SK-N-SH (cell line): ENCODE results near the gene NCKAP5L. TPM values are rescaled to one million over a fixed set of nuclear protein-coding genes. Genes with fewer than 3 reads are reported as not detected.

Source experiments
- CTCF ChIA-PET: fragments of 300-600, 350-600 bp; formaldehyde crosslinking; extraction: SDS; loops from one replicate; lab custom pipeline; 2021; lab: Yijun Ruan, JAX
- POLR2A ChIA-PET: fragments of 350-600 bp; sonication (Branson Sonifier 250); formaldehyde crosslinking; extraction: SDS; loops from one replicate; lab custom pipeline; 2020; ENCODE audit warnings: antibody characterized with exemption, inconsistent platforms; lab: Yijun Ruan, JAX
- DNase-seq: peaks from one replicate; pipeline ENCODE4 v3.0.0; 2012
- H2AFZ ChIP-seq: fragments of 200-600 bp; sonication (generic); 2 replicates; pipeline ENCODE4 v1.8.1; 2016; ENCODE audit warnings: antibody characterized with exemption, mild to moderate bottlenecking, low read depth
- H3F3A ChIP-seq: fragments of 200-600 bp; sonication (generic); replicated peaks from 2 replicates; pipeline ENCODE3; 2016; ENCODE audit warnings: antibody characterized with exemption, mild to moderate bottlenecking; ENCODE audit not compliant: insufficient read depth
- H3K27ac ChIP-seq, 2 experiments: fragments of 200-500 bp in 1 of 2; fragments of 200-600 bp in 1 of 2; sonication (Bioruptor generic) in 1 of 2; sonication (generic), shearing (Covaris generic) in 1 of 2; 2 replicates each; pipeline versions ENCODE4 v1.5.1 to v1.6.1; 2014 to 2016; ENCODE audit warnings: low read depth in 2 of 2, inconsistent platforms in 1 of 2, low read length in 1 of 2, mild to moderate bottlenecking in 1 of 2, mixed read lengths in 1 of 2
- H3K27me3 ChIP-seq: fragments of 200-600 bp; sonication (generic), shearing (Covaris generic); 2 replicates; pipeline ENCODE4 v1.6.1; 2016; ENCODE audit warnings: mixed run types; ENCODE audit not compliant: insufficient read depth
- H3K36me3 ChIP-seq, 2 experiments: fragments of 200-500 bp in 1 of 2; fragments of 200-600 bp in 1 of 2; sonication (Bioruptor generic) in 1 of 2; sonication (generic) in 1 of 2; replicated peaks in 1 of 2; 2 replicates each; pipeline versions ENCODE3 to v1.5.1; 2014 to 2016; ENCODE audit warnings: low read length in 1 of 2, mild to moderate bottlenecking in 1 of 2; ENCODE audit not compliant: insufficient read depth in 2 of 2, control insufficient read depth in 1 of 2
- H3K4me1 ChIP-seq, 2 experiments: fragments of 200-500 bp in 1 of 2; fragments of 200-600 bp in 1 of 2; sonication (Bioruptor generic) in 1 of 2; sonication (generic), shearing (Covaris generic) in 1 of 2; 2 replicates each; pipeline versions ENCODE4 v1.5.1 to v1.6.1; 2014 to 2016; ENCODE audit warnings: low read depth in 1 of 2, low read length in 1 of 2, mixed run types in 1 of 2; ENCODE audit not compliant: insufficient read depth in 2 of 2, control insufficient read depth in 1 of 2
- H3K4me2 ChIP-seq: fragments of 200-600 bp; sonication (generic), shearing (Covaris generic); 2 replicates; pipeline ENCODE4 v1.6.1; 2017; ENCODE audit warnings: mixed run types
- H3K4me3 ChIP-seq, 2 experiments: fragments of 200-500 bp in 1 of 2; fragments of 200-600 bp in 1 of 2; sonication (Bioruptor generic) in 1 of 2; sonication (generic), shearing (Covaris generic) in 1 of 2; 2 replicates each; pipeline versions ENCODE4 v1.5.1 to v1.8.1; 2014 to 2016; ENCODE audit warnings: low read depth in 2 of 2, inconsistent platforms in 1 of 2, low read length in 1 of 2, mild to moderate bottlenecking in 1 of 2, mixed read lengths in 1 of 2, moderate library complexity in 1 of 2
- H3K79me2 ChIP-seq: fragments of 200-600 bp; sonication (generic); 2 replicates; pipeline ENCODE4 v1.8.1; 2017; ENCODE audit warnings: mild to moderate bottlenecking; ENCODE audit not compliant: insufficient read depth
- H3K9ac ChIP-seq: fragments of 200-600 bp; sonication (generic); 2 replicates; pipeline ENCODE4 v1.6.1; 2017; ENCODE audit warnings: mixed run types
- H3K9me2 ChIP-seq: fragments of 200-600 bp; sonication (generic); 2 replicates; pipeline ENCODE4 v1.6.1; 2017; ENCODE audit warnings: mixed run types
- H3K9me3 ChIP-seq: fragments of 200-600 bp; sonication (generic); 2 replicates; pipeline ENCODE4 v1.6.1; 2017; ENCODE audit warnings: mixed run types, mild to moderate bottlenecking, moderate library complexity
- H4K20me1 ChIP-seq: fragments of 200-600 bp; sonication (generic); 2 replicates; pipeline ENCODE4 v1.6.1; 2017; ENCODE audit warnings: mild to moderate bottlenecking, mixed run types; ENCODE audit not compliant: insufficient read depth
- CHD2 ChIP-seq: fragments of 150-350 bp; IDR thresholded peaks from 2 replicates; pipeline ENCODE4 v1.6.1; 2018; ENCODE audit warnings: low read length; ENCODE audit not compliant: partially characterized antibody
- CTCF ChIP-seq: fragments of 200-600 bp; sonication (generic); IDR thresholded peaks from 2 replicates; pipeline ENCODE4 v1.6.1; 2017; ENCODE audit warnings: antibody characterized with exemption, mild to moderate bottlenecking, moderate library complexity
- ELF1 ChIP-seq: IDR thresholded peaks from 2 replicates; pipeline ENCODE4 v1.4.0; 2012
- GABPA ChIP-seq: IDR thresholded peaks from 2 replicates; pipeline ENCODE4 v1.4.0; 2012; ENCODE audit warnings: low read depth, mild to moderate bottlenecking
- GATA2 ChIP-seq: sonication (generic); formaldehyde crosslinking; IDR thresholded peaks from 2 replicates; pipeline ENCODE4 v1.5.0; 2020; ENCODE audit warnings: mild to moderate bottlenecking, missing genetic modification reagents
- MAX ChIP-seq: IDR thresholded peaks from 2 replicates; pipeline ENCODE4 v1.4.0; 2012; ENCODE audit warnings: low read depth
- MXI1 ChIP-seq: IDR thresholded peaks from 2 replicates; pipeline ENCODE4 v1.6.1; 2012; ENCODE audit warnings: mild to moderate bottlenecking, low read depth, low read length, improper control_type of control experiment
- NFIC ChIP-seq: IDR thresholded peaks from 2 replicates; pipeline ENCODE4 v1.4.0; 2012; ENCODE audit warnings: borderline replicate concordance
- POLR2AphosphoS5 ChIP-seq: IDR thresholded peaks from 2 replicates; pipeline ENCODE4 v1.6.1; 2012; ENCODE audit warnings: low read depth, low read length
- RAD21 ChIP-seq: IDR thresholded peaks from 2 replicates; pipeline ENCODE4 v1.6.1; 2012; ENCODE audit warnings: mild to moderate bottlenecking, low read length
- RFX5 ChIP-seq: IDR thresholded peaks from 2 replicates; pipeline ENCODE4 v1.6.1; 2012; ENCODE audit warnings: mild to moderate bottlenecking, improper control_type of control experiment, low read length
- RXRA ChIP-seq: IDR thresholded peaks from 2 replicates; pipeline ENCODE4 v1.4.0; 2012; ENCODE audit warnings: low read depth, mild to moderate bottlenecking, borderline replicate concordance
- SMC3 ChIP-seq: IDR thresholded peaks from 2 replicates; pipeline ENCODE4 v1.6.1; 2012; ENCODE audit warnings: low read depth, low read length, improper control_type of control experiment
- WGBS: methylation state at CpG from one replicate; pipeline ENCODE4 v1.1.6; 2017; ENCODE audit warnings: low lambda C conversion rate; 5-methylcytosine and 5-hydroxymethylcytosine counted together
- polyA plus RNA-seq, 3 experiments: library from polyadenylated mRNA; depleted of rRNA; stranded (reverse); fragments of >200 nt; gene quantifications; 2 replicates each; pipeline ENCODE4 v1.2.3, GENCODE V29; 2012
- TF ChIP-seq, protein P1 (sequence below): IDR thresholded peaks from 2 replicates; pipeline ENCODE4 v1.4.0; 2012; ENCODE audit warnings: low read depth, borderline replicate concordance
- TF ChIP-seq, protein P2 (sequence below): fragments of 150-350 bp; IDR thresholded peaks from 2 replicates; pipeline ENCODE4 v1.6.1; 2017; ENCODE audit warnings: antibody characterized with exemption, low read length, low read depth, borderline replicate concordance
- TF ChIP-seq, protein P3 (sequence below): IDR thresholded peaks from 2 replicates; pipeline ENCODE4 v1.4.0; 2012; ENCODE audit warnings: low read depth, borderline replicate concordance

NCKAP5L gene
- polyA plus RNA-seq, 1 of the 3 experiments (the other 2 are of a cell fraction) = 8.9 TPM

DNA sequence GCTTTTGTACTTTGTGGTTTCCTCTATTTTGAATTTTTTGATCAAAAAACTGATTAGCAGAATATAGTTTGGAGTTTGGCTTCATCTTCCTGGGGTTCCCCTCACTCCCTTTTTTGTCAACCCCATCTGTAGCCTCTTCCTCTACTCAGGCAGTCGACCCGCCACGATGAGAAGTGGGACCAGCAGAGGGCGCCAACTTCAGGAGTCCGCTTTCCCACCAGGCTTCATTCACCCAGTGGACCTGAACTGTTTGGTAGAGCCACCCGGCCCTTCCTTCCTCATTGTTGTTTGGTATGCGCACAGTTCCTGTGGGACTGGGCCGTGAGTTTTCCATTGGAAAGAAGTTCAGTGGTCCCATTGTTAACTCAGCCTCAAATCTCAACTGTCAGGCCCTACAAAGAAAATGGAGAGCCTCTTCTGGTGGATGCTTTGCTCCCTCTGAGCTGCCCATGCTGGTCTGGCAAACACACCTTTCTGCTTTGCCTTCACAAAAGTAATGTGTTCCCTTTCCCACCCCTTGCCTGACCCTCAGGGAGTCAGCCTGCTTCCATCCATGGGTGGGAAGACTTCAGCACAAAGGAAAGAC lies 65.1 kb downstream of the NCKAP5L start:
- peaks cover 7% of the 10 kb centered on the region; the same call in 1 of the 2 replicates for H4K20me1 ChIP-seq
- H3K9ac ChIP-seq = no peak overlapping the region
- no peak overlapping the region for H3K4me3 ChIP-seq
- H3K27ac ChIP-seq = no peak overlapping the region
- WGBS = 61% methylated on average over 8 of the region's 8 CpGs
- H3F3A ChIP-seq = peaks cover 32% of the 10 kb centered on the region
- H3K4me2 ChIP-seq = no peak overlapping the region
- H3K9me3 ChIP-seq = no peaks in the 10 kb centered on the region
- H2AFZ ChIP-seq = no peak overlapping the region
- H3K27me3 ChIP-seq = no peaks in the 10 kb centered on the region
- H3K9me2 ChIP-seq = no peaks in the 10 kb centered on the region
- peaks cover 4% of the 10 kb centered on the region for H3K79me2 ChIP-seq
- POLR2A ChIA-PET = interaction anchor here (1.8 kb wide), 1 partner anchor 22 kb away, joined by 5 read pairs; the partner anchor contains the start of gene TMBIM6
- CTCF ChIA-PET = interaction anchor here (0.6 to 3.8 kb wide), 38 partner anchors 8 to 307 kb away, joined by 3 to 22 read pairs (median 4); partner anchors contain the start of gene TMBIM6
- no peaks in the 10 kb centered on the region for H3K4me1 ChIP-seq
- peak; percentile 72 for DNase-seq
- TF ChIP-seq, protein P1, sequence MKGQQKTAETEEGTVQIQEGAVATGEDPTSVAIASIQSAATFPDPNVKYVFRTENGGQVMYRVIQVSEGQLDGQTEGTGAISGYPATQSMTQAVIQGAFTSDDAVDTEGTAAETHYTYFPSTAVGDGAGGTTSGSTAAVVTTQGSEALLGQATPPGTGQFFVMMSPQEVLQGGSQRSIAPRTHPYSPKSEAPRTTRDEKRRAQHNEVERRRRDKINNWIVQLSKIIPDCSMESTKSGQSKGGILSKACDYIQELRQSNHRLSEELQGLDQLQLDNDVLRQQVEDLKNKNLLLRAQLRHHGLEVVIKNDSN = no peak
- no peak for TF ChIP-seq RXRA
- TF ChIP-seq CTCF = peak; percentile 82
- peak; percentile 46; the same call in 1 of the 2 replicates for TF ChIP-seq SMC3
- TF ChIP-seq RAD21 = peak; percentile 36
- peaks cover 52 to 65% of the 10 kb centered on the region in 2 experiments for H3K36me3 ChIP-seq

- Histone ChIP-seq H3K27me3 (no peaks in the 10 kb centered on the region), H2AFZ (no peak overlapping the region), H4K20me1 (peaks cover 11% of the 10 kb centered on the region; the same call in 1 of the 2 replicates), H3K36me3 (peaks cover 58 to 71% of the 10 kb centered on the region in 2 experiments), H3K9ac (no peak overlapping the region), H3K9me2 (no peaks in the 10 kb centered on the region), H3K9me3 (no peaks in the 10 kb centered on the region), H3K4me1 (no peaks in the 10 kb centered on the region), H3K4me2 (no peak overlapping the region), H3K4me3 (no peak overlapping the region), H3K27ac (no peak overlapping the region), H3K79me2 (peaks cover 8% of the 10 kb centered on the region), H3F3A (peaks cover 32% of the 10 kb centered on the region)
- WGBS = 92% methylated on average over 3 of the region's 5 CpGs
- DNase-seq = no peak
- ChIA-PET CTCF (interaction anchor here (0.6 to 3.8 kb wide), 35 partner anchors 8 to 308 kb away, joined by 3 to 22 read pairs (median 4); partner anchors contain the start of gene TMBIM6), POLR2A (interaction anchor here (1.8 kb wide), 1 partner anchor 21 kb away, joined by 5 read pairs; the partner anchor contains the start of gene TMBIM6)
- TF ChIP-seq NFIC (no peak), GABPA (no peak), MXI1 (no peak), ELF1 (no peak), RFX5 (no peak), CTCF (no peak), GATA2 (CRISPR knock-in tag) (no peak), CHD2 (no peak), RAD21 (no peak), POLR2AphosphoS5 (no peak), MAX (no peak)
- TF ChIP-seq, protein P2, sequence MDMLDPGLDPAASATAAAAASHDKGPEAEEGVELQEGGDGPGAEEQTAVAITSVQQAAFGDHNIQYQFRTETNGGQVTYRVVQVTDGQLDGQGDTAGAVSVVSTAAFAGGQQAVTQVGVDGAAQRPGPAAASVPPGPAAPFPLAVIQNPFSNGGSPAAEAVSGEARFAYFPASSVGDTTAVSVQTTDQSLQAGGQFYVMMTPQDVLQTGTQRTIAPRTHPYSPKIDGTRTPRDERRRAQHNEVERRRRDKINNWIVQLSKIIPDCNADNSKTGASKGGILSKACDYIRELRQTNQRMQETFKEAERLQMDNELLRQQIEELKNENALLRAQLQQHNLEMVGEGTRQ = no peak
- TF ChIP-seq, protein P3, sequence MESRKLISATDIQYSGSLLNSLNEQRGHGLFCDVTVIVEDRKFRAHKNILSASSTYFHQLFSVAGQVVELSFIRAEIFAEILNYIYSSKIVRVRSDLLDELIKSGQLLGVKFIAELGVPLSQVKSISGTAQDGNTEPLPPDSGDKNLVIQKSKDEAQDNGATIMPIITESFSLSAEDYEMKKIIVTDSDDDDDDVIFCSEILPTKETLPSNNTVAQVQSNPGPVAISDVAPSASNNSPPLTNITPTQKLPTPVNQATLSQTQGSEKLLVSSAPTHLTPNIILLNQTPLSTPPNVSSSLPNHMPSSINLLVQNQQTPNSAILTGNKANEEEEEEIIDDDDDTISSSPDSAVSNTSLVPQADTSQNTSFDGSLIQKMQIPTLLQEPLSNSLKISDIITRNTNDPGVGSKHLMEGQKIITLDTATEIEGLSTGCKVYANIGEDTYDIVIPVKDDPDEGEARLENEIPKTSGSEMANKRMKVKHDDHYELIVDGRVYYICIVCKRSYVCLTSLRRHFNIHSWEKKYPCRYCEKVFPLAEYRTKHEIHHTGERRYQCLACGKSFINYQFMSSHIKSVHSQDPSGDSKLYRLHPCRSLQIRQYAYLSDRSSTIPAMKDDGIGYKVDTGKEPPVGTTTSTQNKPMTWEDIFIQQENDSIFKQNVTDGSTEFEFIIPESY = no peak
- TF ChIP-seq, protein P1 = no peak
Measured at GRCh38 chr12:49762468-49762847, 65.8 kb downstream of the NCKAP5L start.
